NOMO-1 (cell line): ENCODE measurements around the gene SHKBP1.
"Not testable (repeated sequence)": the region's sequence is repeated elsewhere in the genome, so short reads cannot be mapped to it uniquely, and the experiment has no call there.

Source experiments
- DNase-seq, 2 experiments: peaks; one replicate each; lab custom pipeline; 2025; ENCODE audit not compliant: unreplicated experiment in 2 of 2; lab: John Stamatoyannopoulos, UW

Gene SHKBP1

GRCh38 chr19:40582467-40582866 is 5.8 kb downstream of the SHKBP1 start:
- DNase-seq = no peak

- DNase-seq = no peak
Measured at GRCh38 chr19:40583283-40583682, 6.6 kb downstream of the SHKBP1 start.

GRCh38 chr19:40584007-40584406 is 7.3 kb downstream of the SHKBP1 start:
- no peak for DNase-seq

DNA sequence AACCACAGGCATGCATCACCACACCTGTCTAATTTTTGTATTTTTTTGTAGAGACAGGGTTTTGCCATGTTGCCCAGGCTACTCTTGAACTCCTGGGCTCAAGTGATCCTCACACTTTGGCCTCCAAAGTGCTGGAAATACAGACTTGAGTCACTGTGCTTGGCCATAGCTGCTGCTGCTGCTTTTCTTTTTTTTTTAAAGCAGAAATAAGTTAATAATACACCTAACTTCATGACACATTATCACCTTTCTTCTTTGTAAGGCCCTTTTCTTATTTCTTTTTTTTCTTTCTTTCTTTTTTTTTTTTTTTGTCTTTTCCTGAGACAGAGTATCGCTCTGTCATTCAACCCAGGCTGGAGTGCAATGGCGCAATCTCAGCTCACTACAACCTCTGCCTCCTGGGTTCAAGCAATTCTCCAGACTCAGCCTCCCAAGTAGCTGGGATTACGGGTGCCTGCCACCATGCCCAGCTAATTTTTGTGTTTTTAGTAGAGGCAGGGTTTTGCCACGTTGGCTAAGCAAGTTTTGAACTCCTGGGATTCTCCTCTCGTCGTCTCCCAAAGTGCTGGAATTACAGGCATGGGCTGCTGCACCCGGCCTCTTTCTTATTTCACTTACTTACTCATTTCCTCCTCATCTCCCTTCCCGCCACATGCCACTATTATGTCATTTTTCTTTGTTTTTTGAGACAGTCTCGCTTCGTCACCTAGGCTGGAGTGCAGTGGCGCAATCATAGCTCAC is 8.7 kb downstream of the SHKBP1 start:
- peak; percentile 69 to 82 for DNase-seq

GRCh38 chr19:40585982-40586422 is 9.3 kb downstream of the SHKBP1 start:
- no peak for DNase-seq

GRCh38 chr19:40586611-40587010 is 9.9 kb downstream of the SHKBP1 start:
- no peak for DNase-seq

GRCh38 chr19:40588110-40588854 is 11.6 kb downstream of the SHKBP1 start:
- no peak for DNase-seq

DNA sequence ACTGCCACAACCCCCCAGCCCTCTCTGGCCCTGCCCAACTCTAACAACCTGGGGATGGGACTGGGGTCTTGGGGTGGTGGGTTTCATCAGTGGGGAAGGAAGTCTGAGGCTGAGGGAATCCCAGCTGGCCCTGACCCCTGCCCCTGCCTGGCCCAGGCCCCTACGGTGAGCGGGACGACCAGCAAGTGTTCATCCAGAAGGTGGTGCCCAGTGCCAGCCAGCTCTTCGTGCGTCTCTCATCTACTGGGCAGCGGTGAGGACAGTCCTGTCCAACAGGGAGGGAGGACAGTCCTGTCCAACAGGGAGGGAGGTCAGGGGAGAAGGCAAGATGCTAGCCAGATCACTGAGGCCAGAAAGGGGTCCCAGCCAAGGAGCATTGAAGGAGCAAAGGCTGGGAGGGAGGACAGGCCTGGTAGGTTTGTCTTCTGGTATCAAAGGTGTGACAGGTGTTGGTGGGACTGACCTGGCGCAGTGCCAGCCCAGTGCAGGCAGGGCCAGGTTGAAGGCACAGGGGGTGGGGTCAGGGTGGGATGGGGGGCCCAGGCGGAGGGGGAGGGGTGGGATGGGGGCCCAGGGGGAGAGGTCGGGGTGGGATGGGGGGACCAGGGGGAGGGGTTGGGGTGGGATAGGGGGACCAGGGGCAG is 12.4 kb downstream of the SHKBP1 start:
- DNase-seq = no peak

GRCh38 chr19:40589591-40590429 is 13.1 kb downstream of the SHKBP1 start:
- DNase-seq = no peak

DNA sequence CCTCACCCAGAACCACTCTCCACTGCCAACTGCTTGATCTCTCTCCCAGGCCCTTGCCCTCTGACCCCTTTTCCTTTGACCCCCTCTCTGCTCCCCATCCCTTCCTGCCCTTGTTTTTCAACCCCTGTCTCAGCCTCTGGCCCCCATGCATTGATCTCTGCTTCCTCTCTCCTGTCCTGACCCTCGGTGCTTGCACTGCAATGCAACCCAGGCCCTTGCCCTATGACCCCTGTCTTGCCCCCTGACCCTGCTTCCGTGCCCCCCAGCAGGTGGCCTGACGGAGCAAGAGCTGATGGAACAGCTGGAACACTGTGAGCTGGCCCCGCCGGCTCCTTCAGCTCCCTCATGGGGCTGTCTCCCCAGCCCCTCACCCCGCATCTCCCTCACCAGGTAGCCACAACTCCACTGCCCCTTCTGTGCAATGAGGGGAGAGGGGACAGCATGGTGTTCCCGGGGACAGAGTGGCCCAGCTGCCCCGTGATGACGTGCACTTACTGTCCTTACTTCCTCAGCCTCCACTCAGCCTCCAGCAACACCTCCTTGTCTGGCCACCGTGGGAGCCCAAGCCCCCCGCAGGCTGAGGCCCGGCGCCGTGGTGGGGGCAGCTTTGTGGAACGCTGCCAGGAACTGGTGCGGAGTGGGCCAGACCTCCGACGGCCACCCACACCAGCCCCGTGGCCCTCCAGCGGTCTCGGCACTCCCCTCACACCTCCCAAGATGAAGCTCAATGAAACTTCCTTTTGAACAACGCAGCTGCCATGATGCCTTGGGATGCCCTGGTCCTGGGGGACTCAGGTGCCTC is 14.0 kb downstream of the SHKBP1 start:
- DNase-seq = no peak

DNA sequence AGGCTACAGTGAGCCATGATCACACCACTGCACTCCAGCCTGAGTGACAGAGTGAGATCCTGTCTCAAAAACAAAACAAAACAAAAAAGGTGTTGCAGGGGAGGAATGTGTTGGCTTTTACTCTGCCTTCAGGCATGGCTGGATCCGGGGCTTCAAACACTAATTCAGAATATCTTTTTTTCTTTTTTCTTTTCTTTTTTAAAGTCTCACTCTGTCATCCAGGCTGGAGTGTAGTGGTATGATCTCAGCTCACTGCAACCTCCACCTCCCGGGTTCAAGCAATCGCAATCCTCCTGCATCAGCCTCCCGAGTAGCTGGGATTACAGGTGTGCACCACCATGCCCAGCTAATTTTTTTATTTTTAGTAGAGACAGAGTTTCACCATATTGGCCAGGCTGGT is 15.1 kb downstream of the SHKBP1 start:
- DNase-seq = not testable (repeated sequence)

GRCh38 chr19:40592170-40592569 is 15.5 kb downstream of the SHKBP1 start:
- DNase-seq = peak; percentile 21 to 67

GRCh38 chr19:40594255-40594654 is 17.6 kb downstream of the SHKBP1 start:
- no peak for DNase-seq

DNA sequence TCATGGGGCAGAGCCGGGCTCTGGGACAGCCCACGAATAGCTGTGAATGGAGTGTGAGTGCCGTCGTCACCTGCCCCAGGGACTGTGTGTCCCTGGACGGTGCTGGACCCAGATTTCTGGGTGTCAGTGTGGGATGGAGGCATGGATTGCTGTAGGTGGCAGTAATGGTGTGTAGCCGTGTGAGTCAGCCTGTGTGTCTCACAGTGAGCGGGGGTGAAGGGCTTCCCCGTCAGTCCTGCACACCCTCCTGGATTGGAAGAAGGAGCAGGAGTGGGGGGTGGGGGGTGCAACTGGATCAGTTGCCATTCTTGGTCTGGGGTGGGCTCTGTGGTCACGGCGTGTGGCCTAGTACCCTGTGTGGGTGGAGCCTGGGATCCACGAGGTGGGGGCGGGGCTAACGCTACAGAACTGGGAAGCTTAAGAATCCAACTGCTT is 18.0 kb downstream of the SHKBP1 start:
- DNase-seq = no peak

GRCh38 chr19:40596608-40597328 is 20.1 kb downstream of the SHKBP1 start:
- no peak for DNase-seq

- DNase-seq = no peak
Measured at GRCh38 chr19:40597329-40597838, 20.7 kb downstream of the SHKBP1 start.

GRCh38 chr19:40598121-40598917 is 21.6 kb downstream of the SHKBP1 start:
- peak; percentile 67 to 68 for DNase-seq

DNA sequence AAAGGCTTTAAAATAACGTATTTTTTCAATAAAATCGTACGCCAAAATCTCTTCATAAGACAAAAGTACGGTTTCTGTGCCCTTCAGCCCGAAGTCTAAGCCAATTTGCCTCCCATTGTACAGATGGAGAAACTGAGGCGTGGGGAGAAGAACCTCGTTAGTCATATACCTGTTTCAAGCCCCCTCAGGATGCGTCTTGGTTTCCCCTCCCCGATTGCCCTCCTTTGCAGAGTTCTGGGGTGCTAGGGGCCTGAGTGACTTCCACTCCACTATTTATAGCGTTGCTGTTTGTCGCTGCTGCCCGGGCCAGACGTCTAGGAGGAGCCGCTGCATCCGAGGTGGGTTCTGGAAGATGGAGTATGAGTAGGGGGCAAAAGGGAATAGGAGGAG is 22.2 kb downstream of the SHKBP1 start:
- no peak for DNase-seq
